SK-N-MC (cell line): ENCODE measurements around the gene CFAP46.

Experiments
- EZH2 ChIP-seq: fragments of 200-600 bp; sonication (generic); IDR thresholded peaks from one replicate; pipeline ENCODE4 v1.6.1; 2017; ENCODE audit warnings: antibody characterized with exemption
- FOXP2 ChIP-seq: optimal IDR thresholded peaks from 2 replicates; pipeline ENCODE3; 2011; ENCODE audit warnings: mild to moderate bottlenecking, moderate library complexity; ENCODE audit not compliant: insufficient read depth; ENCODE audit errors: extremely low read length, control extremely low read depth
- POLR2AphosphoS5 ChIP-seq: IDR thresholded peaks from 2 replicates; pipeline ENCODE4 v1.6.1; 2012; ENCODE audit warnings: mild to moderate bottlenecking, low read depth, low read length, borderline replicate concordance

- TF ChIP-seq EZH2 (no peak), POLR2AphosphoS5 (no peak), FOXP2 (no peak)
These were observed 25.9 kb downstream of the CFAP46 start for GRCh38 chr10:132916421-132916841.
